Measurements from ENCODE around the gene HOXC6.

DNA sequence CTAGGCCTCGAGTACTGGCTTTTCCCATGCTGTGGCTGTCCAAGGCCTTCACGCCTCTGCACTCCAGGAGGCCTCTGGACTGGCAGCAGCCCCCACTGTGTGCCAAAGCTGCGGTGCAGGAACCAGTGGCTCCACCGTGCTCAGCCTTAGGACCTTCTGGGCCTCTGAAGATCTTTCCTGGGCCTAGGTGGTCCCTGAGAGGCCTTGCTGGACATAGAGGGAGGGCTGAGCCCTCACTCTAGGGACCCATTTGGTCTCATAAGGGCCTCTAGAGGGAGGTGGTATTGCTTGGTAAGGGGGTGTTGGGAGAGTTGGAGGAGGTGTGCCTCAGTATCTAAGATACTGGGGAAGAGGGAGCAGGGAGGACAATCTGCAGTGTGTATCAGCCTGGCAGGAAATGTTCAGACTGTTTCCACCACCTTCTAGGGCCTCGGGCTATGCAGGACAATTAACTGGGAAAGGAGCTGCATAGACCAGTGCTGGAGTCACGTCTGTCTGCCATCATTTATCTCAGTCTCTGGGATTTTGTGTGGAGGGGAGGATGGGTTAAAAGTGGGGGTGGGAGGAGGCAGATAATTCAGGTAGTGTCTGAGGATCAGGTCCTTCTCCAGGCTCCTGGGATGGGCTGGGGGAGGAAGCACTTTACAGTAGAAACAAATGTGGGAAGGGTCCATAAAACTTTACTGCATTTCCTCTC lies 7.5 kb downstream of the HOXC6 start:
- TF ChIP-seq, protein P1, sequence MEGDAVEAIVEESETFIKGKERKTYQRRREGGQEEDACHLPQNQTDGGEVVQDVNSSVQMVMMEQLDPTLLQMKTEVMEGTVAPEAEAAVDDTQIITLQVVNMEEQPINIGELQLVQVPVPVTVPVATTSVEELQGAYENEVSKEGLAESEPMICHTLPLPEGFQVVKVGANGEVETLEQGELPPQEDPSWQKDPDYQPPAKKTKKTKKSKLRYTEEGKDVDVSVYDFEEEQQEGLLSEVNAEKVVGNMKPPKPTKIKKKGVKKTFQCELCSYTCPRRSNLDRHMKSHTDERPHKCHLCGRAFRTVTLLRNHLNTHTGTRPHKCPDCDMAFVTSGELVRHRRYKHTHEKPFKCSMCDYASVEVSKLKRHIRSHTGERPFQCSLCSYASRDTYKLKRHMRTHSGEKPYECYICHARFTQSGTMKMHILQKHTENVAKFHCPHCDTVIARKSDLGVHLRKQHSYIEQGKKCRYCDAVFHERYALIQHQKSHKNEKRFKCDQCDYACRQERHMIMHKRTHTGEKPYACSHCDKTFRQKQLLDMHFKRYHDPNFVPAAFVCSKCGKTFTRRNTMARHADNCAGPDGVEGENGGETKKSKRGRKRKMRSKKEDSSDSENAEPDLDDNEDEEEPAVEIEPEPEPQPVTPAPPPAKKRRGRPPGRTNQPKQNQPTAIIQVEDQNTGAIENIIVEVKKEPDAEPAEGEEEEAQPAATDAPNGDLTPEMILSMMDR (IDR thresholded peaks at IDR 0.05; ENCODE audit: insufficient read depth, low read length), result no peak
- no peak for TF ChIP-seq POLR2AphosphoS5 (IDR thresholded peaks at IDR 0.05; ENCODE audit: low read depth)
